ENCODE results near the gene IQGAP2.

The IQGAP2 gene

DNA sequence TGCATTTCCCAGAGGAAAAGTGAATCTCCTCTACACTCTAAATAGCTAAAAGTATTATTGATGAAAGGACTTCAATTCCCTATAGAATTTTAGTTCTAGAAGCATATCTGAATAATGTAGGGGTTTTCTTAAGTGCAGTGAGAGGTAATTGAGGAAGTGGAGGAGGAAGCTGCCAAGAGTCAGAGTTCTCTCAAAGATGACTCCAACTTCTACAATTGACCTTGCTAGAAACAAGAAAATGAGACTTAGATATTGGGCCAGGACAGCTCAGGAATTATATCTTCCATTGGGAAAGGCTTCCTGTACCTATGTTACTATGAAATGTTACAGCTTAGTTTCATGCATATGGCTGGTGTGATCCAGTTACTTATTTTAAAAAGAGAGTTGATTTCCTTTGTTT, 302.5 kb downstream of the IQGAP2 start:
- intact Hi-C loops (cut with DNase I): no loop called here
- no peak for DNase-seq

DNA sequence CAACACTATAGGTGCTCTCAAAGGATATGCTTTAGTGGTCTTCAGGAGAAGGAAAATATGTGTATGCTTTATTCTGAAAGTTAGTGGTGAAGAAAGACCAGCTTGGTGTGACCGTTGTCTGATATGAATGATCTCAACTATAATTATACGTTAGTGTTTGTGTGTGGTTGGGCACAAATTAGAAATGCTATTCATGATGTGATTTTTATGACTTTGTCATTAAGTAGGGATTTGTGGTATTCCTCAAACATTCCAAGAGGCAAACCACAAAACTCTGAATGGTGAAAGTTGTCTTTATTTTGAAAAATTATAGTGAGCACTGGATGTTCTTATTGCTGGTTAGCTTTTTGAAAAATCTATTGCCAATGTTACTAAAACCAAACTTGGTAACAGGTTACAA, 306.7 kb downstream of the IQGAP2 start:
- intact Hi-C loops (cut with DNase I): no loop called here
- DNase-seq: no peak

DNA sequence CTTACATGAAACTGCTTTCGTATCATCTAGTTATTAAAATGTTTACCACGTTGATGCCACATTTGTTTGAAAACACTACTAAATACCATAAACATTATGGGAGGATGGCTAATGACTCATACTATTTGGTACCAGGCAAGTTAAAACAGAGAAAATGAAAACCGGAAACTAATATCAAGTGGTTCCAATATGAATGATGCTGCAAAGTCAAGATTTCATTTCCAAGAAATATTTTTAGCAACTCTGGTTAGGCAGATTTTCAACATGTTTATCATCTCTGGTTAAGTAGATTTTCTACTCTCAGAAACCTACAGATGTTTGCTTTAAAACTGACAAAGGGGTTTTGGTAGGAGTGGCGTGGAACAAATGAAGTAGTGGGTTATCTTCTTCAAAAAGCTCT, 307.9 kb downstream of the IQGAP2 start:
- DNase-seq: no peak
- intact Hi-C loops (cut with DNase I): no loop called here

DNA sequence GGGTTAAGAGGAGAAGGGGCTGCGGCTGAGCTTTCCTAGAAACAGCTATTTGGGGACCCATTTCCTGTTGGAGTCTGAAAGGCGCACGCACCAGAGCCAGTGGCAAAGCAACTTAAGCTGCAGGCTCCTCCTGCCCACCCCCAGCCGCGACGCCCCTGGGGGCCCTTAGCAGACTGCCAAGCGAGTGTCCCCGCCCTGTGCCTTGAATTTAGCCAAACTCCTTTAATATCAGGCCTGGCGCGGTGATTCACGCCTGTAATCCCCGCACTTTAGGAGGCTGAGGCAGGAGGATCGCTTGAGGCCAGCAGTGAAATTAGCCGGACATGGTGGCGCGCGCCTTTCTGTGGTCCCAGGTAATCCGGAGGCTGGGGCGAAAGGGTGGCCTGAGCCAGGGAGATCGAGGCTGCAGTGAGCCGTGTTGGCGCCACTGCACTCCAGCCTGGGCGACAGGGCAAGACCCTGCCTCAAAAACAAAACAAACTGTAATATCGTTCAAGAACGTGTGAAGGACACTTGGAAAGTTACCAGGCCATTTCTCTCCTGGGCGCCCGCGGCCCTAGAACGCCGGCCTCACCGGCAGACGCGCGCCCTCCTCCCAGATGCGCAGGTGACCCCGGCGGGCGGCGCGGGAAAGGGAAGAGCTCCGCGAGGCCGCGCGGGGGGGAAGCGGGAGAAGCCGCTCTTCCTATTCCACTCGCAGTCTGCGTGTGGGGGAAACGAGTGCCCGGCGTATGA, 311.8 kb downstream of the IQGAP2 start:
- no peak for DNase-seq
- intact Hi-C loops (cut with DNase I): no loop called here

DNA sequence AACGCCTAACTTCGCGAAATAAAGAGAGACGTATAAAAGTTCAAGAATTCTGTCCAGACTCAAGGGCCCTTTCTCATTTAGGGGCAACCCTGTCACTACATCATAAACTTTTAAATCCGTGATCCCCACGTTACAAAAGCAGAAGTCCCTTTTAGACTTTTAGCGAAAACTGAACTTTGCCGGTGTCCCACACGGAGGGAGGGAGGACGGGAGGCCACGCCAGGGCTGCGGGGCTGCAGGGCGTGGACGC, 312.3 kb downstream of the IQGAP2 start:
- intact Hi-C loops (cut with DNase I): no loop called here

DNA sequence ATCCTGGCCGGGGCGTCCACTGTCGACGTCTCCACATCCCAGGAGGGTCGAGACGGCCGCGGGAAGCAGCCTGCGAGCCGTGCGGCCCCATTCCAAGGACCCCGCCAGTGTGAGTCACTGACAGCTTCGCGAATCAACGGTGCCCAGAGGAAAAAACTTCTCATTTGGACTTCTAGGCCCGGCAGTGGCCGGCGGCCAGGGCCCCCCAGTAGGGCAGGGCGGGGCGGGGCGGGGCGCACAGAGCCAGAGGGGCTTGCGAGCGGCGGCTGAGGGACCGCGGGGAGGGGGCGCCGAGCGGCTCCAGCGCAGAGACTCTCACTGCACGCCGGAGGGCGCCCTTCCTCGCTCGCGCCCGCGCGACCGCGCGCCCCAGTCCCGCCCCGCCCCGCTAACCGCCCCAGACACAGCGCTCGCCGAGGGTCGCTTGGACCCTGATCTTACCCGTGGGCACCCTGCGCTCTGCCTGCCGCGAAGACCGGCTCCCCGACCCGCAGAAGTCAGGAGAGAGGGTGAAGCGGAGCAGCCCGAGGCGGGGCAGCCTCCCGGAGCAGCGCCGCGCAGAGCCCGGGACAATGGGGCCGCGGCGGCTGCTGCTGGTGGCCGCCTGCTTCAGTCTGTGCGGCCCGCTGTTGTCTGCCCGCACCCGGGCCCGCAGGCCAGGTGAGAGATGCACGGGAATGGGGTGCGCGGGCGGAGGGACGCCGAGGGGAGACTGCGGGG, 312.8 kb downstream of the IQGAP2 start, which contains the start of gene F2R:
TSS of gene F2R (plus strand) at position 391 of the 720 bp plus-strand sequence. CDS start at position 573, 182 bp downstream.
- DNase-seq: peak in 23 of 42 donors; percentile 13 to 57 (median 27)
- intact Hi-C loops (cut with DNase I): no loop called here

More for the DNA sequence above, 312.3 kb downstream of the IQGAP2 start:
- no peak for DNase-seq

DNA sequence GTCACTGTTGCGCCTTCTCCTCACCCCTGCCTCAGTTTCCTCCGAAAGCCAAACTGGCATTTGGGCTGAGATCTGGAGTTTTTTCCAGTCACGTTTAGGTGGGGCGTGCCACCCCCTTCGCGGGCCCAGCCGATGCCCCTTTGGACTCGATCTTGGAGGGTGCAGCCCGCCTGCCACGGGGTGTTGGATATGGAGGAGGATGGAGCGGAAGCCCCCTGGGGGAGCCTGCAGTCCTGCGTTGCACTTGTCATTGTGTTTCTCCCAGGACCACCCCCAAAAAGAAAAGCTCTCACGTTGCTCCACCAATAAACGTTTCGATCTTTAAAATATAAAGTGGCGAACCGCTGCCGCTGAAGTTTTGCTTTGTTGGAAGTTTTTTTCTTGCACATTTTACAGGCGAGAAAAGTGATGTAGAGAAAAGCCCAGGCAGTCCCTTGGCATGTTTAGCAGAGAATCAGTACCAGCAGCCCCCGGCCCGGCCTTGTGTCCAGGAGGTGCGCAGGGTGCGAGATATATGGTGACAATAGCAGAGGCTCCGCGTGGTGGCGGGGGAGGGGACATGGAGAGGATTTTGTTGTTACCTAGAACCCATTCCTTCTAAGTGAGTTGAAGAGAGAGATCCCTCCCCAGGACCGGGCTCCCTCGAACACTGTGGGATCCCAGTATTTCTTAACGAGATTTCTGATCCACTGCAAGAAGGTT, 313.5 kb downstream of the IQGAP2 start:
- DNase-seq: no peak
- intact Hi-C loops (cut with DNase I): no loop called here

DNA sequence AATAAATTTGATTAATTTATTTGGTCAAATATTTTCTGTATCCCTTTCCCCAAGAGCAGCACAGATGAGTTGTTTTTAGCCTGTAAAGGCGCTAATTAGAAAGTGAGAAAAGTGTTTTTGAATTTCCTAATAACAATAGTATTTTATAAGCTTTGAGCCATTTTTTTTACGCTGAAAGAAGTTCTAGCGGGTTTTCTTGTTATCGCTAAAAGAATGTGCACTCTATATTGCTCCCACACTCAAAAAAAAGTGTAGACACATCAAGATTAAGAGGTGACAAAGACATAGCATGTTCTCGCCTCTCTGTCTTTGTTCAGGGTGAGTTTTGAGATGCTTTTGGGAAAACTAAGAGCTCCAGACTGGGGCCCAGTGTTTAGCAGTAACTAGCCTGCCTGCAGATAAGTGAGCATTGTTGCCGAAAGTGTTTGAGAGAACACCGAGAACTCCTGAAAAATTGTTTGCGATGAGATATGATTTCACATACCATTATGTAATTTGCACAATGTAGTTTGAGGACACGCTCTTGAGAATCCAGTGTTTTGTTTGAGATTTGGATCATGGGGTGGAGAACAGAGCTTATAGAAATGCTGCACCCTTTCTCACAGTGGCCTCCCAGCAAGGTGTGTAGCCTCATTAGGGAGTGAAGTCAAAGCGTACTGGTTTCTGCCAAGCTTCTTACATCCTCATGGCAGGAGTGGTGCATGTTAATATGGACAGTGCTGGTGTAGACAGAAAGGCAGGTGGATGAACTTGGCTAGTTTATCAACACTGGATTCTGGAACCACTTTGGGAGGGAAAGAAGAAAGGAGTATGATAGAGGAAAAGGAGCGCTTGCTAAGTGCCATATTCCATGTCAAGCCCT, 314.4 kb downstream of the IQGAP2 start:
- intact Hi-C loops (cut with DNase I): no loop called here
- DNase-seq: no peak

GRCh38 chr5:76718381-76718832, 315.3 kb downstream of the IQGAP2 start:
- intact Hi-C loops (cut with DNase I): no loop called here
- no peak for DNase-seq

GRCh38 chr5:76718880-76719279, 315.8 kb downstream of the IQGAP2 start:
- intact Hi-C loops (cut with DNase I): no loop called here

GRCh38 chr5:76720988-76721569, 318.0 kb downstream of the IQGAP2 start:
- intact Hi-C loops (cut with DNase I): no loop called here
- no peak for DNase-seq

More at GRCh38 chr5:76718880-76719279, 315.8 kb downstream of the IQGAP2 start:
- no peak for DNase-seq

- intact Hi-C loops (cut with DNase I): no loop called here
- DNase-seq: no peak
These were observed 320.2 kb downstream of the IQGAP2 start for GRCh38 chr5:76723266-76723665.

GRCh38 chr5:76723906-76724305, 320.8 kb downstream of the IQGAP2 start:
- intact Hi-C loops (cut with DNase I): no loop called here
- no peak for DNase-seq

GRCh38 chr5:76724871-76725270, 321.8 kb downstream of the IQGAP2 start:
- intact Hi-C loops (cut with DNase I): no loop called here
- no peak for DNase-seq

DNA sequence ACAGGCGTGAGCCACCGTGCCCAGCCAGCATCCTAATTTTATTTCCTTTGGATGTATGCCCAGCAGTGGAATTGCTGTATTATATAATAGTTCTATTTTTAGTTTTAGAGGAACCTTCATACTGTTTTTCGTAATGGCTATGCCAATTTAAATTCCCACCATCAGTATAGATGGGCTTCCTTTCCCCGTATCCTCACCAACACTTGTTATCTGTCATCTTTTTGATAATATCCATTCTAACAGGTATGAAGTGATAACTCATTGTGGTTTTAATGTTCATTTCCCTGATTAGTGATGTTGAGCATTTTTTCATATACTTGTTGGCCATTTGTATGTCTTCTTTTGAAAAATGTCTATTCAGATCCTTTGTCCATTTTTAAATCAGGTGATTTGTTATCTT, 325.9 kb downstream of the IQGAP2 start:
- intact Hi-C loops (cut with DNase I): no loop called here
- no peak for DNase-seq

DNA sequence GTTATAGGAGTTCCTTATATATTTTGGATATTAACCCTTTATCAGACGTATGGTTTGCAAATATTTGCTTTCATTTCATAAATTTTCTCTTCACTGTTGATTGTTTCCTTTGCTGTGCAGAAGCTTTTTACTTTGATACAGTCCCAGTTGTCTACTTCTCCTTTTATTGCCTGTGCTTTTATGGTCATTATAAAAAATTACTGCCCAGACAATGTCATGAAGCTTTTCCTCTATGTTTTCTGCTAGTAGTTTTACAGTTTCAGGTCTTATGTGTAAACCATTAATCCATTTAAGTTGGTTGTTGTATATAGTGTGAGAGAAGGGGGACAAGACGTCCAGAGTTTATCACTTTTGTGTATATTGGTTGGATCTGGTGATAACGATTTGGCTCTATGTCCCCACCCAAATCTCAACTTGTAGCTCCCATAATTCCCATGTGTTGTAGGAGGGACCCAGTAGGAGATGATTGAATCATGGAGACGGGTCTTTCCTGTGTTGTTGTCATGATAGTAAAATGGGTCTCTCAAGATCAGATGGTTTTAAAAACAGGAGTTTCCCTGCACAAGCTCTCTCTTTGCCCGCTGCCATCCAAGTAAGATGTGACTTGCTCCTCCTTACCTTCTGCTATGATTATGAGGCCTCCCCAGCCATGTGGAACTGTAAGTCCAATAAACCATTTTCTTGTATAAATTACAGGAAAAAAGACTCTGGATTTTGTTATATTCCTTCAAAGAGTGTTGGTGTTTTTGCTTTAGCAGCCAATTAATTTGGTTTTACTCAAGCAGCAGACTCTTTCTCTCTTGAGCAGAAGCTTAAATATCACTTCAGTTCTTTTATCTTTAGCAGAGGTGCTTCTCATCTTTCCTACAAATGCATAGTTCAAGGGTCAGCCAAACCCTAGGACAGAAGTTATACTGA, 326.5 kb downstream of the IQGAP2 start:
- no peak for DNase-seq
- intact Hi-C loops (cut with DNase I): no loop called here

GRCh38 chr5:76732405-76733048, 329.4 kb downstream of the IQGAP2 start:
- intact Hi-C loops (cut with DNase I): no loop called here
- no peak for DNase-seq

- intact Hi-C loops (cut with DNase I): no loop called here
- DNase-seq: no peak
These were observed 329.9 kb downstream of the IQGAP2 start for GRCh38 chr5:76733049-76733417.

All from head of caudate nucleus (tissue), 42 donors.